SJCRH30 (cell line): ENCODE results near the gene TLX2. TPM values are rescaled to one million over a fixed set of nuclear protein-coding genes. Genes with fewer than 3 reads are reported as not detected.

Experiments
- DNase-seq, 2 experiments: peaks; one replicate each; pipeline ENCODE4 v3.0.0-alpha.2; 2015 to 2020
- H3K27ac ChIP-seq: fragments of 250-450 bp; sonication (Bioruptor Pico); 2 replicates; pipeline ENCODE4 v1.5.1; 2020; ENCODE audit warnings: mild to moderate bottlenecking, moderate library complexity
- H3K27me3 ChIP-seq: fragments of 250-450 bp; sonication (Bioruptor Pico); 2 replicates; pipeline ENCODE4 v1.5.1; 2020; ENCODE audit warnings: mild to moderate bottlenecking, moderate library complexity
- H3K36me3 ChIP-seq: fragments of 250-450 bp; sonication (Bioruptor Pico); 2 replicates; pipeline ENCODE4 v1.5.1; 2020; ENCODE audit warnings: mild to moderate bottlenecking, moderate library complexity
- H3K4me1 ChIP-seq: fragments of 250-450 bp; sonication (Bioruptor Pico); 2 replicates; pipeline ENCODE4 v1.5.1; 2020; ENCODE audit warnings: mild to moderate bottlenecking, moderate library complexity
- H3K4me3 ChIP-seq: fragments of 250-450 bp; sonication (Bioruptor Pico); 2 replicates; pipeline ENCODE4 v1.5.1; 2020; ENCODE audit warnings: mild to moderate bottlenecking, moderate library complexity
- H3K9me3 ChIP-seq: fragments of 250-450 bp; sonication (Bioruptor Pico); replicated peaks from 2 replicates; pipeline ENCODE4 v1.5.1; 2020; ENCODE audit warnings: mild to moderate bottlenecking, moderate library complexity
- total RNA-seq: library from RNA; depleted of rRNA; stranded (reverse); fragments of >200 nt; shearing (Covaris generic); gene quantifications from 2 replicates; pipeline ENCODE4 v1.2.3, GENCODE V29; 2014

TLX2 gene
- total RNA-seq, 1 experiment from 2014 or later = not detected

DNA sequence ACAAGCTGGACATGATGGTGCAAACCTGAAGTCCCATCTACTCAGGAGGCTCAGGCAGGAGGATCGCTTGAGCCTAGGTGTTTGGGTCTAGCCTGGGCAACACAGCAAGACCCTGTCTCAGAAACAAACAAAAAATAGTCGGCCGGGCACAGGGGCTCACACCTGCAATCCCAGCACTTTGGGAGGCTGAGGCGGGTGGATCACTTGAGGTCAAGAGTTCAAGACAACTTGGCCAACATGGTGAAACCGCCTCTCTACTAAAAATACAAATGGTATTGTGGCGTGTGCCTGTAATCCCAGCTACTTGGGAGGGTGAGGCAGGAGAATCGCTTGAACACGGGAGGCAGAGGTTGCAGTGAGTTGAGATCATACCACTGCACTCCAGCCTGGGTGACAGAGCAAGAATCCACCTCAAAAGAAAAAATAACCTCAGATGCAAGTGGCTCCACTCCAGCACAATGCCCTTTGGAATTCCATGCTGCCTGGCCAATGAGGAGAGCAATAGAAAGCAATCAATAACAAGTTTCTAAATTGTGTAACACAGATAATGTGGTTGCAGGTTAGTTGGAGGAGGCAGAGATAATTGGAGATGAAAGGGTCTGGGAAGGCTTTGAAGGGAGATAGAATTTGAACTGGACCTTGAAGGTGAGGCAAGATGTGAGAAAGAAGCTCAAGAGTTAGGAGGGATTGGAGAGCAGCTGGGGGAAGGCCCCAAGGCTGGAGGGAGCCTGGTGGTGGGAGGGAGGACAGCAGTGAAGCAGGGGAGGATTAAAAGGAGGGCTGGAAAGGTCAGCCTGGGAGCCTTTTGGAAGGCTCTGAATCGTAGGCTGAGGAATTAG, 25.4 kb upstream of the TLX2 start:
- no peak for DNase-seq

DNA sequence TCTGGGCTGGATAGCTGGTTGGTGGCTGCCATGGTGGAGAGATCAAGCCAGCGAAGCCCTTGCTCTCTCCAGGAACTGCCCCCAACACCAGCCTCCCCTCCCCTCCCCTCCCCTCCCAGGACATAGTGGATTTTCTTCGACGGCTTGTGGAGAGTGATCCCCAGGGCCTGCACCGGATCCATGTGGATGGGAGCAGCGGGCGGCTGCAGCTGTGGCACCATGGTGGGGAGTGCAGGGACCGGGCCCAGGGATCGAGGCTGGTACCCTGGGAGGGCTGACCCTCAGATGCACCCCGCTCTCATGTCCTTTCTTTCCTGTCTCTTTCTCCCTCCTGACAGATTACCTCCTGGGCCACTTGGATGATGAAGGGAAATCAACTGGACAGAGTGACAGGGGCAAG, 24.3 kb upstream of the TLX2 start:
- Histone ChIP-seq H3K27me3 (no peaks in the 10 kb centered on the region), H3K4me1 (no peaks in the 10 kb centered on the region), H3K36me3 (peaks cover 28% of the 10 kb centered on the region), H3K9me3 (no peaks in the 10 kb centered on the region), H3K27ac (no peak overlapping the region), H3K4me3 (no peak overlapping the region)
- DNase-seq = no peak

More for the DNA sequence above, 25.4 kb upstream of the TLX2 start:
- no peaks in the 10 kb centered on the region for H3K4me1 ChIP-seq
- H3K4me3 ChIP-seq = no peak overlapping the region
- peaks cover 22% of the 10 kb centered on the region for H3K36me3 ChIP-seq
- H3K9me3 ChIP-seq = no peaks in the 10 kb centered on the region
- no peaks in the 10 kb centered on the region for H3K27me3 ChIP-seq
- H3K27ac ChIP-seq = no peak overlapping the region

DNA sequence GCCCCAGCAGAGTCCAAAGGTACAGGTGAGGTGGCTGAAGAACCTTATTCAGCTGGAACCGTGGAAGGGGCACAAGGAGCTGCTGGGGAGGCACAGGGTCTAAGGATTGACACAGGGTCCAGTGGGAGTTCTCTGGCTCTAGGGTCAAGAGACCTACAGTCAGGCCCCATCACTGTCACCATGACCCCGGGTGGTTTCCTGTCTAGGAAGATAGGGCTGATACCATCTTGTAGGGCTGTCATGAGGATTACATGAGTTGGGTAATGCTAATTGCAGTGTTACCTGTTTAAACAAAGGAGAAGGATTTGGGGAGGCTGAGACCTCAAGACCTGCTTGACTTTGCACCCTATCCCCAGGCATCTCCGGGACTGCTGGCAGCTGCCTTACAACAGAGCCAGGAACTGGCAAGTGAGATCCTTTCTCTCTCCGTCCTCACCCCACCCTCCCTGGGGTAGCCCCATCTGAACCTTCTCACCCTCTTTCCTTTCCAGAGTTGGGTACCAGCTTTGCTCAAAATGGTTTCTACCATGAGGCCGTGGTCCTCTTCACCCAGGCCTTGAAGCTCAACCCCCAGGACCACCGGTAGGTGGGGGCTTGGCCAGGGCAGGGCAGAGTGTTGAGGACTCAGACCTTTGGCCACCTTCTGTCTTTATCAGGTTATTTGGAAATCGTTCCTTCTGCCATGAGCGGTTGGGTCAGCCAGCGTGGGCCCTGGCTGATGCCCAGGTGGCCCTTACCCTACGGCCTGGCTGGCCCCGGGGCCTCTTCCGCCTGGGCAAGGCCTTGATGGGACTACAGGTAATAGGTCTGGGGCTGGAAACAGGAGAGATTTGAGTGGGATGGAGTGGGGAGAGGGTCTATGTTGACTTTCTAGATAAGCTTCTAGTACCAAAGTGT, 22.4 kb upstream of the TLX2 start:
- peaks cover 28% of the 10 kb centered on the region for H3K36me3 ChIP-seq
- H3K27ac ChIP-seq = no peak overlapping the region
- H3K4me3 ChIP-seq = no peak overlapping the region
- no peaks in the 10 kb centered on the region for H3K4me1 ChIP-seq
- H3K9me3 ChIP-seq = no peaks in the 10 kb centered on the region
- no peaks in the 10 kb centered on the region for H3K27me3 ChIP-seq
- no peak for DNase-seq

DNA sequence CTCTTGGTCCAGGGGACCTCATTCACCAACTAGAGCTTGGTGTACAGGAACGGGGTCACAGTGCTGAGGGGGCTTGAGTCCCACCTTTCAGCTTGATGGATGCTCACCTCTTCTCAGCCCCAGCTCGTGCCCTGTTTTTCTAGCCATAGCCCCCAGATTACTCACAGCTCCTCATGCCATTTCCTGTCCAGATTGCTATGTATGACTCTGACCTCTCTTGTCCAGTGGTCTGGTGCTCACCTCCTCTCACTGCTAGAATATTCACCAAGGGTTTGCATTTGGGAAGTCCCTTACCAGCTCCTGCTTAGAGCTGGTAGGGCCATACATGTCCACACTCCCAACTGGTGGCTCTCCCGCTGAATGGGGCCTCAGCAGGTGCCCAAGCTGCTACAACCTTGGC, 20.7 kb upstream of the TLX2 start:
- no peak for DNase-seq
- H3K36me3 ChIP-seq = peaks cover 28% of the 10 kb centered on the region
- H3K27me3 ChIP-seq = no peaks in the 10 kb centered on the region
- no peaks in the 10 kb centered on the region for H3K4me1 ChIP-seq
- H3K27ac ChIP-seq = no peak overlapping the region
- H3K4me3 ChIP-seq = no peak overlapping the region
- H3K9me3 ChIP-seq = no peaks in the 10 kb centered on the region

DNA sequence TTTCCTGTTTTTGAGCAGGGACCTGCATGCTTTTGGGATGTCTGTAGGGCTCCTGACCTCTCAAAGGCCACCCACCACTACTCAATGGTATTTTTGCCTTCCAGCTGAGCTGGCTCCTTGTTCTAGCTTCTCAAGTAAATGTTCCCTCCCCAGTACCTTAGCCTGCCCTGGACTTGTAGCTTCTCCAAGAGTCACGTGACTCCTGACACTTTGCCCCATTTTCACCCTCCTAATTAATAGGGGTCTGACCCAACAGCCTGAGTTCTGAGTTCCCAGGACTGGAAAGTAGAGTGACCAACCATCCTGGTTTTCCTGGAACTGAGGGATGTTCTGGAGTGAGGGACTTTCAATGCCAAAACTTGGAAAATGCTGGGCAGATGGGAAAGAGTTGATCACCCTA, 18.8 kb upstream of the TLX2 start:
- Histone ChIP-seq H3K36me3 (peaks cover 28% of the 10 kb centered on the region), H3K27me3 (no peaks in the 10 kb centered on the region), H3K4me1 (no peaks in the 10 kb centered on the region), H3K9me3 (no peaks in the 10 kb centered on the region), H3K4me3 (no peak overlapping the region), H3K27ac (no peak overlapping the region)
- no peak for DNase-seq

DNA sequence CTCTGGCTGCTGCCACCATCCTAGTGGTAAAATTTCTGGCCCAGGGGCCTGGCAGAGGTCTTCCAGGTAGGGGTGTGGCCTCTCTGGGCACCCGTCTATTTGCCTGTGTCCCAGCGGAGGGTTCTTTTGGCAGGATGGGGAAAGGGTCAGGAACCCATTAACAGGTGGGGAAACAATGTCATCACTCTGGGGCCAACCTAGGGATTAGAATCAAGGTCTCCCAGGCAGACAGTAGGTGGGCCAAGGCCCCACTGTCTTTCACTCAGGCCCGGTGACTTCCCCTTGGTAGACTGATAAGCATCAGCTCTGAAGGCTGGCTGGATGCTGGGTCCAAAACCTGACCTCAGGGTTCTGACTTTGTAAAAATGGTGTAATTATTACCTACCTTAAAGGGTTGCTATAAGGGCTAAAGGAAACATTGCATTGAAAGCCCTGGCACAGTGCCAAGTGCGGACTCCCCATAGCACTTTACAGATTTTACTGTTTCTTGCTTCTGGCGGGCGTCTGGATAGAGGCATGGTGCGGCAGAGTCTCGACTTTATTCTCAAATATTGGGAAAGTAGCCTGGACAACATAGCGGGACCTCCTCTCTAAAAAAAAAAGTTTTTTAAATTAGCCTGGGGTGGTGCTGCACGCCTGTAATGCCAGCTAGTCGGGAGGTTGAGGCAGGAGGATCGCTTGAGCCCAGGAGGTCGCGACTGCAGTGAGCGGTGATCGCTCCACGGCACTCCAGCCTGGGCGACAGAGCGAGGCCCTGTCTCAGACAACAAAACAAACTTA, 17.1 kb upstream of the TLX2 start:
- H3K9me3 ChIP-seq = no peaks in the 10 kb centered on the region
- no peaks in the 10 kb centered on the region for H3K27me3 ChIP-seq
- H3K4me3 ChIP-seq = no peak overlapping the region
- no peak for DNase-seq
- no peak overlapping the region for H3K27ac ChIP-seq
- H3K36me3 ChIP-seq = peaks cover 12% of the 10 kb centered on the region
- no peaks in the 10 kb centered on the region for H3K4me1 ChIP-seq

DNA sequence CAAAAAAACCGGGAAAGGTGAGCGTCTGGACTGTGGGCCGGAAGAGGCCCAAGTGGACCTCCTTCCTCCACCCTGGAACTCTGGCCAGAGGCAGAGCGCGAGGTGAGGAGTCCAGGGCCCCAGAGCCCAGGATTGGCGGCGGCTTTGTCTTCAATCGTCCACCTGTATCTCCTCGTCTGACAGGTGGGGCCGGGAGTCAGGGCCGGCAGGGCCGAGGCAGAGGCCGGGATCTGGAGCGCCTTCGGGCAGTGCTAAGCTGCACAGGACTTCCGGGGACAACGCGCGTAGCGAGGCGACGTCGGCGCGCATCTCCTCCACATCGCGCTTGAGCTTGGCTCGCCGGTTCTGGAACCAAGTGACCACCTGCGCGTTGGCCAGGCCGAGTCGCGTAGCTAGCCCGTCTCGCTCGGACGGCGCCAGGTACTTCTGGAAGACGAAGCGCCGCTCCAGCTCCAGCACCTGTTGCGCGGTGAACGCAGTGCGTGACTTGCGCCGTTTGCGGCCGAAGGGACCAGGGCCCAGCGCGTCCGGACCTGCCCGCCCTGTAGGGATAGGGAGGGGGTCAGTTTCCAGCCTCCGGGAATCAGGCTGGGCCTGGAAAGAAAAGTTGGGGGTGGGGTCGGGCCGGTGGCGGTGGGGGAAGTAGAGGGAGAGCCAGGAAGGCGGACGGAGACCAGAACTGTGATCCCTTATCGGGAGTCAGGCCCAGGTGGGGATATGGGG, 16.3 kb upstream of the TLX2 start:
- H3K36me3 ChIP-seq = peaks cover 10% of the 10 kb centered on the region
- H3K27me3 ChIP-seq = no peaks in the 10 kb centered on the region
- no peak overlapping the region for H3K27ac ChIP-seq
- H3K4me3 ChIP-seq = no peak overlapping the region
- no peak for DNase-seq
- H3K4me1 ChIP-seq = no peaks in the 10 kb centered on the region
- H3K9me3 ChIP-seq = no peaks in the 10 kb centered on the region

DNA sequence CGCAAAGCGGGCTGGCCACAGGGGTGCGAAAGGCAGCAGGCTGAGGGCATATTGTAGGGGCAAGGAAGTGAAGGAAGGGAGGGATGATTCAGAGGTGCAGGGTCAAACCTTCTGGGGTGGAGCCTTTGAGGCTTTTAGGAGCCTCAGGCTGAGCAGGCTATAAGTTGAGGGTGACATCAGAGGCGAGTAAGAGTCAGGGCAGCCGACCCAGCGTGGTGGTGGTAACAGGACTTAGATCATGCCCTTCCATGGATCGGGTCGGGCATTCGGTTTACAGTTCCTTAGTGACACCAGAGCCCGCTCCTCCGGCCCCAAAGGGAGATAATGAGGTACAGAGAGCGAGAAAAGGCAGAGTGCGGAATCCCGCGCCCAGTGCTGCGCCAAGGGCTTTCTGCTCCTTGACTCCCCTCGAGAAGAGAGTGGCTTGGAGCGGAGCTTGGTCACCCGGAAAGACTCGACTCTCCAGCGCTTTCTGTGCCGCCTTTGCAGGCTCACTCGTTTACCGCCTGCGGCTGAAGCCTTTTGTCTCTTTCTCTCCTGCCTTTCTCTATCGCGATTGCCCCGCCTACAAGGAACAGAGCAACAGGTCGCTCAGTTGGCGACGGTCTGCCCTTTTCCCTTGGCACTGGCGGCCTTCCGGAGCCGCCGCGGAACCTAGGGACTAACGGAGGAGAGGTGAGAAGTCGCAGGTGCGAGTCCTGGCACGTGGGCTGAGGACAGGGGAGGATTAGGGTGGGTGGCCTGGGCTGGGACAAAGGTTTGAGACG, 15.6 kb upstream of the TLX2 start:
- DNase-seq = no peak
- no peak overlapping the region for H3K27ac ChIP-seq
- H3K4me1 ChIP-seq = no peaks in the 10 kb centered on the region
- no peaks in the 10 kb centered on the region for H3K27me3 ChIP-seq
- no peak overlapping the region for H3K4me3 ChIP-seq
- peaks cover 8% of the 10 kb centered on the region for H3K36me3 ChIP-seq
- no peaks in the 10 kb centered on the region for H3K9me3 ChIP-seq

DNA sequence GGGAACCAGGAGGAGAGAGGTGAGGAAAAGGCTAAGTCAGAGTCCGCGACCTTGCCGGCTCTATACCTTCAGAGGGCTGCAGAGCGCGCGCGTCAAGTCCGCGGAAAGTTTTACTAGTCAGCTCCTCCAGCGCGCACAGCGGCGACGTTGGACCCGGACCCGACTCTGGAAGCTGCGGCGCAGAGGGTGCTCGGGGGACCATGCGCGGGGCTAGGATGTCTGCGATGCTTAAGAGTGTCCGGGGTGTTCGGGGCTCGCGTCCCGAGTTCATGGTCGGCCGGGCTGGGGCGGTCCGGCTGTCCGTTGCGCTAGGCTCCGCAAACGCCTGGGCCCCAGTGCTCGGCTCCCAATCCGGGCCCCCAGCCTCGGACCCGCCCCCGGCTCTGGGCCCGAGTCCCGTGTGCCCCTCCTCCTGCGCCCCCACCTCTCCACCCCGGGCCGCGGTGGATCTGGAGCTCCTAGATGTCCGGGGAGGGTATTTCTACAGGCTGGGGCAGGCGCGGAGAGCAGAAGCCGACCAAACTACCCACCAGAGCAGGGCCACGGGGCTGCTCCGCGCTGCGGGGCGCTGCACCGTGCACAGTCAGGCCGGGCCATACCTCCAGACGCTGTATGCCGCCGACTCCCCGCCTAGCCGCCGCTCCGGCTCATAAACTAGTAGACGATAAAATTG, 14.8 kb upstream of the TLX2 start, which contains the start of gene LBX2:
TSS of gene LBX2 (minus strand) at position 337 of the 673 bp plus-strand sequence. CDS start at position 271, 66 bp downstream.
- Histone ChIP-seq H3K9me3 (no peaks in the 10 kb centered on the region), H3K4me3 (no peak within 1 kb of the TSS), H3K4me1 (no peaks in the 10 kb centered on the region), H3K27me3 (no peaks in the 10 kb centered on the region), H3K27ac (no peak within 1 kb of the TSS), H3K36me3 (peaks cover under 1% of the 10 kb centered on the region; the same call in 1 of the 2 replicates)
- no peak for DNase-seq

DNA sequence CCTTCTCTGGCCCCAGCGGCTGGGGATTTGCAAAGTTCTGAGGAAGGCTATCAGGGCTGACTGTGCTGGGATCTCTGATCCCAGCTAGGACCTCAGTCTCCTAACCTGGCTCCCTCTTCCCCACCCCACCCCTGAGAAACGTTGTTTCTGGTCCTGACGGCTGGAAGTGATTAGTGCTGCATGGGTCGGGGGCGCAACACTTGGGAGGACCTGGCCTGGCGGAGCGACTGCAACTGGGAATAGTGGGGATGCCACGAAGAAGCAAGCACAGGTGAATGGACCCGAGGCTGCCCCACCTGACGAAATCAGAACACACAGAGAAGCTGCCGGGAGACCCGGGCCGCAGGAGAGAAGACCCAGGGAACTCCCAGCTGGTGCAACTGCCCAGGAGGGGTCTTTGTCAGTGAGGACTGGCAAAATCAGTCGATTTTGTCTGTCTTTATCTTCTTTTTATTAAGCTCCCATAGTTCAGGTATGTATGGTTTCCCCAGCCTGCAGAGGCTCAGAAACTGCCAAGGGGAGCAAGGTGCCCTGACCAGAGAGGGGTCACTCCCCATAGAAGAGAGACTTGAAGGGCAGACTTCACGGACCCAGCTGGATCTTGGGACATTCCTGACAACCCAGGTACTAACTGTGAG, 14.2 kb upstream of the TLX2 start:
- Histone ChIP-seq H3K36me3 (no peaks in the 10 kb centered on the region), H3K4me1 (no peaks in the 10 kb centered on the region), H3K9me3 (no peaks in the 10 kb centered on the region), H3K4me3 (no peak overlapping the region), H3K27me3 (no peaks in the 10 kb centered on the region), H3K27ac (no peak overlapping the region)
- DNase-seq = no peak

DNA sequence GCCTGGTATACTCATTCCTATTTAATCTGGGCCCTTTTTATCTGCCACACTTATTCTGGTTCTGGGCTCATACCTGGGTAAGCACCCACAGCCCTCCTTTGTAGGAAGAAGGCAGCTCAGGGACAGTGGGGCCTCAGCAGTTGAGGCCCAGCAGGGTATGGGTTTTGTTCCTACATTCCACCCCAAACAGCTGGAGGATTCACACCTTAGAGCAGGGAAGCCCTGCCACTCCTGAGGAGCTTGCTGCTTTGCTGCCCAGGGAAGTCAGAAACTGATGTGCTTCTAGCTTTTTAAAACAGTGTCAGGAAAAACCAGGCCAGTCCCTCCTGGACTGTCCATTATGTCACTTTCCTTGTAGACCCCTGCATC, 13.7 kb upstream of the TLX2 start:
- Histone ChIP-seq H3K36me3 (no peaks in the 10 kb centered on the region), H3K4me1 (no peaks in the 10 kb centered on the region), H3K4me3 (no peak overlapping the region), H3K27ac (no peak overlapping the region), H3K27me3 (no peaks in the 10 kb centered on the region), H3K9me3 (no peaks in the 10 kb centered on the region)
- no peak for DNase-seq

DNA sequence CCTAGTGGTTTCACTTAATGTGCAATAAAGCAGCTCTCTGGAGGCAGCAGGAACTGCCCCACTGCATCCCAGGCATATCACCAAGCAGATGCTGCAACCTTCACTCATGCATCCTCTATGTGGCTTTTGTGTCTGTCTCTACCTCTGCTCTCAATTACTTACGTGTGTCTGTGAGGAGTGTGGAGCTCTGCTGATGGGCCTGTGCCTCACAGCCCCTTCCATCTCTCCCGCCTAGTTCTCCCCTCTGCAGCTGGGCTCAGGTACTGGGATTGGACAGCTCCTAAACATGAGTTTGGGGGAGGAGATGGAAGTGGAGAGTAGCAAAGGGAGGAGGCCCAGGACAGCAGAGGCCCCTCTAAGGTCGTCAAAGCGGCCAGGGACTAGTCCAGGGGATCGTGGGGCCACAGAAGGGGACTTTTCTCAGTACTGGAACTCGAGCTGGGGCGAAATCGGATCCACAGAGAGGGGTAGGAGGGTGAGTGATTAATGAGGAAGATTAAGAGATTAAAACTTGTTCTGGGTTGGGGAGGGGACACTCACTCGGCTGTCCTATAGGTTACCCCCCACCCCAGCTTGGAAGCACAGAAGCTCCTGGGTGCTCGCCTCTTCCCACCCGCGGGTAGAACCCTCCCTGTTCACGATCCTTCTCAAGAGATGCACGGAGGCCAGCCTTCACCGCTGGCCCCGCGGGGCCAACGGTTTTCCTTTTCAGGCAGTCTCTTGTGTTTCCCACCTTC, 12.7 kb upstream of the TLX2 start:
- DNase-seq = no peak
- Histone ChIP-seq H3K4me3 (no peak overlapping the region), H3K36me3 (no peaks in the 10 kb centered on the region), H3K27ac (no peak overlapping the region), H3K9me3 (no peaks in the 10 kb centered on the region), H3K4me1 (no peaks in the 10 kb centered on the region), H3K27me3 (no peaks in the 10 kb centered on the region)
